Loucy (cell line): ENCODE data around the gene TTC7B.

Experiments
- H2AFZ ChIP-seq: fragments of 200-600 bp; sonication (generic); 2 replicates; pipeline ENCODE4 v1.6.0; 2016; ENCODE audit warnings: antibody characterized with exemption, mild to moderate bottlenecking, low read length, moderate library complexity
- H3F3A ChIP-seq: fragments of 200-600 bp; 2 replicates; pipeline ENCODE4 v1.6.0; 2016; ENCODE audit warnings: antibody characterized with exemption, low read depth, mild to moderate bottlenecking
- H3K27me3 ChIP-seq: fragments of 200-600 bp; sonication (generic); 2 replicates; pipeline ENCODE4 v1.6.1; 2014; ENCODE audit warnings: low read length, mild to moderate bottlenecking; ENCODE audit not compliant: insufficient read depth, poor library complexity, severe bottlenecking
- H3K36me3 ChIP-seq: fragments of 200-600 bp; sonication (generic); 2 replicates; pipeline ENCODE4 v1.6.1; 2016; ENCODE audit warnings: low read length; ENCODE audit not compliant: insufficient read depth
- H3K4me1 ChIP-seq: fragments of 200-600 bp; sonication (generic); 2 replicates; pipeline ENCODE4 v1.5.1; 2014; ENCODE audit warnings: low read length, mild to moderate bottlenecking; ENCODE audit not compliant: insufficient read depth, poor library complexity, severe bottlenecking
- H3K4me2 ChIP-seq: fragments of 200-600 bp; sonication (generic); 2 replicates; pipeline ENCODE4 v1.6.0; 2014; ENCODE audit warnings: antibody characterized with exemption, low read length, low read depth, mild to moderate bottlenecking; ENCODE audit not compliant: poor library complexity, severe bottlenecking
- H3K4me3 ChIP-seq: fragments of 200-600 bp; sonication (generic); 2 replicates; pipeline ENCODE4 v1.5.1; 2014; ENCODE audit warnings: low read length, mild to moderate bottlenecking, mixed read lengths; ENCODE audit not compliant: poor library complexity, severe bottlenecking
- H3K79me2 ChIP-seq: fragments of 200-600 bp; sonication (generic); 2 replicates; pipeline ENCODE4 v1.6.1; 2014; ENCODE audit warnings: low read length; ENCODE audit not compliant: insufficient read depth
- H3K9ac ChIP-seq: fragments of 200-600 bp; sonication (generic); 2 replicates; pipeline ENCODE4 v1.6.0; 2014; ENCODE audit warnings: mild to moderate bottlenecking, low read depth, low read length, moderate library complexity; ENCODE audit not compliant: poor library complexity, severe bottlenecking
- H3K9me2 ChIP-seq: fragments of 200-600 bp; sonication (generic); replicated peaks from 2 replicates; pipeline ENCODE4 v1.6.1; 2016; ENCODE audit warnings: low read depth, low read length, mixed read lengths
- H3K9me3 ChIP-seq: fragments of 200-600 bp; sonication (generic); 2 replicates; pipeline ENCODE4 v1.6.1; 2014; ENCODE audit warnings: mild to moderate bottlenecking, antibody characterized with exemption, low read length, low read depth; ENCODE audit not compliant: insufficient read depth
- H4K20me1 ChIP-seq: fragments of 200-600 bp; sonication (generic); 2 replicates; pipeline ENCODE4 v1.6.0; 2014; ENCODE audit warnings: antibody characterized with exemption, low read length, mild to moderate bottlenecking; ENCODE audit not compliant: insufficient read depth, poor library complexity, severe bottlenecking
- EZH2phosphoT487 ChIP-seq: fragments of 200-600 bp; IDR thresholded peaks from 2 replicates; pipeline ENCODE4 v1.6.1; 2018; ENCODE audit warnings: antibody characterized with exemption, mild to moderate bottlenecking, moderate library complexity, borderline replicate concordance
- TF ChIP-seq, protein P1 (sequence below): fragments of 200-600 bp; sonication (generic); conservative IDR thresholded peaks from 2 replicates; pipeline ENCODE4 v1.5.1; 2014; ENCODE audit warnings: mild to moderate bottlenecking, antibody characterized with exemption, low read length

The TTC7B gene

DNA sequence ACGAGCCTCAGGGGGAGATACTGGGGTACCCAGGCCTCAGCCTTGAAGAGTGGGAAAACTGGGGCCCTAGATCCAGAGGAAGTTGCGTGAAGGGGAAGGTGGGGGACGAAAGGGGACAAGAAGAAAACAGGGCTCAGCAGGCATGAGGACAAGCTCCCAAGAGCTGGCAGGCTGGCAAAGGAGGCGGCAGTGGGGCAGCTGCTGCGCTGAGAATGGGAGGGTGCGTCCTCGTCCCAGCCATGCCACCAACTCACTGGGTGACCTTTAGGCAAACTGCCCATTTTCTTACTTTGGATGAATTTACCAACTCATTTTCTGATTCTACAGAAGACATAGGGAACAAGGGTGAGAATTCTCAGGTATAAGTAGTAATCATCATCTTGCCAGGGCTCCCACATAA lies 133.6 kb downstream of the TTC7B start:
- no peaks in the 10 kb centered on the region for H4K20me1 ChIP-seq
- H3K36me3 ChIP-seq = peaks cover 13% of the 10 kb centered on the region; the same call in 1 of the 2 replicates
- H2AFZ ChIP-seq = no peak overlapping the region
- no peaks in the 10 kb centered on the region for H3F3A ChIP-seq
- no peaks in the 10 kb centered on the region for H3K27me3 ChIP-seq
- no peak overlapping the region for H3K9ac ChIP-seq
- no peaks in the 10 kb centered on the region for H3K9me3 ChIP-seq
- H3K4me1 ChIP-seq = peaks cover 6% of the 10 kb centered on the region
- no peak for TF ChIP-seq EZH2phosphoT487
- TF ChIP-seq, protein P1, sequence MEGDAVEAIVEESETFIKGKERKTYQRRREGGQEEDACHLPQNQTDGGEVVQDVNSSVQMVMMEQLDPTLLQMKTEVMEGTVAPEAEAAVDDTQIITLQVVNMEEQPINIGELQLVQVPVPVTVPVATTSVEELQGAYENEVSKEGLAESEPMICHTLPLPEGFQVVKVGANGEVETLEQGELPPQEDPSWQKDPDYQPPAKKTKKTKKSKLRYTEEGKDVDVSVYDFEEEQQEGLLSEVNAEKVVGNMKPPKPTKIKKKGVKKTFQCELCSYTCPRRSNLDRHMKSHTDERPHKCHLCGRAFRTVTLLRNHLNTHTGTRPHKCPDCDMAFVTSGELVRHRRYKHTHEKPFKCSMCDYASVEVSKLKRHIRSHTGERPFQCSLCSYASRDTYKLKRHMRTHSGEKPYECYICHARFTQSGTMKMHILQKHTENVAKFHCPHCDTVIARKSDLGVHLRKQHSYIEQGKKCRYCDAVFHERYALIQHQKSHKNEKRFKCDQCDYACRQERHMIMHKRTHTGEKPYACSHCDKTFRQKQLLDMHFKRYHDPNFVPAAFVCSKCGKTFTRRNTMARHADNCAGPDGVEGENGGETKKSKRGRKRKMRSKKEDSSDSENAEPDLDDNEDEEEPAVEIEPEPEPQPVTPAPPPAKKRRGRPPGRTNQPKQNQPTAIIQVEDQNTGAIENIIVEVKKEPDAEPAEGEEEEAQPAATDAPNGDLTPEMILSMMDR = no peak
- no peak overlapping the region for H3K4me2 ChIP-seq
- no peaks in the 10 kb centered on the region for H3K79me2 ChIP-seq
- no peak overlapping the region for H3K4me3 ChIP-seq
- no peaks in the 10 kb centered on the region for H3K9me2 ChIP-seq

DNA sequence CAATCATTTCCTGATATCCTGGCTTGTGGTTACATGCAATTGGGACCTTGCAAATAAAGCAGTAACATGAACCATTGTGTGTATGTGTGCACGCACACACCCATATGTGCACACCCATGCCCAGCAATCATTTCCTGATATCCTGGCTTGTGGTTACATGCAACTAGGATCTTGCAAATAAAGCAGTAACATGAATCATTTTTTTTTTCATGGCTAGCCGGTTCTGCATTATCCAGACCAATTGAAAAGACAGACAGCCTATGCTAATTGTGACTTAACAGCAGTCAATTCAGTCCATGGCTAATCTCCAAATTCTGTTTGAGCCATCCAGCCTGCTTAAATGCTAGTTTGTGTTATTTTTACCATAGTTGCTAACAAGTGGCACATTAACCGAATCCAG lies 134.3 kb downstream of the TTC7B start:
- Histone ChIP-seq H3K9ac (no peak overlapping the region), H3K9me2 (no peaks in the 10 kb centered on the region), H3K4me1 (peaks cover 10% of the 10 kb centered on the region), H3K79me2 (no peaks in the 10 kb centered on the region), H3K36me3 (peaks cover 6% of the 10 kb centered on the region; the same call in 1 of the 2 replicates), H3K27me3 (no peaks in the 10 kb centered on the region), H3K4me2 (no peak overlapping the region), H4K20me1 (no peaks in the 10 kb centered on the region), H3K9me3 (no peaks in the 10 kb centered on the region), H3F3A (no peaks in the 10 kb centered on the region), H2AFZ (no peak overlapping the region), H3K4me3 (no peak overlapping the region)
- TF ChIP-seq, protein P1 = no peak
- TF ChIP-seq EZH2phosphoT487 = no peak

DNA sequence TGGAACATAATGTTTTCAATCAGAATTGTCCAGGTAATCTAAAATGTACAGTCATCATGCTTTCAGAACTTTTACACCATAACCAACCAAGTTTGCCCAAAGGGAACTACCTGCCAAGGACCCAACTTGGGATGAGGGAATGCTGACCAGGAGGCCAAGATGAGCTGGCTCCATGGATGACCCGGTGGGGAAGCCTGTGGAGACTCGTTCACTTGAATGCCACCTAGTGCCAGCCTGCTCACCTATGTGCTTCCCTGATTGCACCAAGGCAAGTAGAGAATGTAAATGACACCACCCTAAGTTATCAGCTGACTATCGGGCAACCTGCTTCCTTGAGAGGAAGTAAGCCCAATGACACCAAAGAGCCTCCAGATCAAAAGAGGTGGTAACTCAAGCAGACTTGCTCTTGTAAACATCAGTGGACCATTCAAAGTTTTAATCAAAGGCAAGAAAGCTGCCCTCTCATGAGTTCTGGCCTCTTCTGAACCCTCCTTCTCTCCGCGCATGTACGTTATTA lies 137.3 kb downstream of the TTC7B start:
- Histone ChIP-seq H3F3A (no peaks in the 10 kb centered on the region), H3K9ac (no peak overlapping the region), H3K4me2 (no peak overlapping the region), H3K36me3 (peaks cover 3% of the 10 kb centered on the region; the same call in 1 of the 2 replicates), H3K27me3 (no peaks in the 10 kb centered on the region), H3K79me2 (no peaks in the 10 kb centered on the region), H4K20me1 (no peaks in the 10 kb centered on the region), H2AFZ (no peak overlapping the region), H3K9me3 (no peaks in the 10 kb centered on the region), H3K4me3 (no peak overlapping the region), H3K4me1 (peaks cover 10% of the 10 kb centered on the region), H3K9me2 (no peaks in the 10 kb centered on the region)
- TF ChIP-seq, protein P1 = no peak
- no peak for TF ChIP-seq EZH2phosphoT487
